ENCODE results near the gene SUSD1.
"Not testable (repeated sequence)": the region's sequence is repeated elsewhere in the genome, so short reads cannot be mapped to it uniquely, and the experiment has no call there.

Gene SUSD1

DNA sequence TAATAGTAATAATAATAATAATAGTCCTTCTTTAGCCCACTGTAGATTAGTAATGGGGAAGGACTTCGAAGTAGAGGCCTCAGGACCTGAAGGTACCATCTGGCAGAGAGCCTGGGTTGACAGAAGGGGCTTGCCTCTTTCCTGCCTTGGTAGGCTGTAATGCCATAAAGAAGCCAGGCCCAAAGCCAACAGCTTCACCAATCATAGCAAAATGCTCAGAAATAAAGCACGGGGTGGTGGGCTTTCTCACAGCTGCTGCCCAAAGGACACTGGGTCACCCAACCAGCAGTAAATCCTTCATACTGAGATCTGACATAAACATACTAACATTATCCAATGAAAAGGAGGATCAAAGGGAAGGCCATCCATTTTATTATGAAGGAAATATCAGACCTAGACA is 70.7 kb downstream of the SUSD1 start:
- H3K4me3 ChIP-seq (ENCODE audit: low read depth, low read length), result no peak overlapping the region

- no peak overlapping the region for H3K4me3 ChIP-seq (ENCODE audit: low read depth, low read length)
Observed at GRCh38 chr9:112103405-112103804, 71.7 kb downstream of the SUSD1 start.

- H3K4me3 ChIP-seq (ENCODE audit: low read depth, low read length), result no peak overlapping the region
Observed at GRCh38 chr9:112097712-112098688, 77.1 kb downstream of the SUSD1 start.

- H3K4me3 ChIP-seq (ENCODE audit: low read depth, low read length), result no peak overlapping the region
Observed at GRCh38 chr9:112094948-112095681, 80.0 kb downstream of the SUSD1 start.

- no peak overlapping the region for H3K4me3 ChIP-seq (ENCODE audit: low read depth, low read length)
Observed at GRCh38 chr9:112094241-112094640, 80.9 kb downstream of the SUSD1 start.

DNA sequence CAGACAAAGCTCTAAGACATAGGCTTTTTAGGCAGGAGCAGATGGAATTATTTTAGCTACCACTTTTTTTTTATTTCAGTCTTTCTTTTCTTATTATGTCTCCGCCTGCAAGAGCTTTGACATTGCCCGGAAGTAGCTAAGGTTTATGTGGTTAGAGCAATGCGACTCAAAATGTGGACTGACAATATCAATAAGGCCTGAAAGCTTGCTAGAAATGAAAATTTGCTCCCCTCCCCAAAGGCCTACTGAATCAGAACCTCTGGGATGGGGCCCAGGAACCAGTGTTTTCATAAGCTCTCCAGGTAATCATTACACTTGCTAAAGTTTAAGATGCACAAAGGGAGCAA is 81.3 kb downstream of the SUSD1 start:
- H3K4me3 ChIP-seq (ENCODE audit: low read depth, low read length), result no peak overlapping the region

DNA sequence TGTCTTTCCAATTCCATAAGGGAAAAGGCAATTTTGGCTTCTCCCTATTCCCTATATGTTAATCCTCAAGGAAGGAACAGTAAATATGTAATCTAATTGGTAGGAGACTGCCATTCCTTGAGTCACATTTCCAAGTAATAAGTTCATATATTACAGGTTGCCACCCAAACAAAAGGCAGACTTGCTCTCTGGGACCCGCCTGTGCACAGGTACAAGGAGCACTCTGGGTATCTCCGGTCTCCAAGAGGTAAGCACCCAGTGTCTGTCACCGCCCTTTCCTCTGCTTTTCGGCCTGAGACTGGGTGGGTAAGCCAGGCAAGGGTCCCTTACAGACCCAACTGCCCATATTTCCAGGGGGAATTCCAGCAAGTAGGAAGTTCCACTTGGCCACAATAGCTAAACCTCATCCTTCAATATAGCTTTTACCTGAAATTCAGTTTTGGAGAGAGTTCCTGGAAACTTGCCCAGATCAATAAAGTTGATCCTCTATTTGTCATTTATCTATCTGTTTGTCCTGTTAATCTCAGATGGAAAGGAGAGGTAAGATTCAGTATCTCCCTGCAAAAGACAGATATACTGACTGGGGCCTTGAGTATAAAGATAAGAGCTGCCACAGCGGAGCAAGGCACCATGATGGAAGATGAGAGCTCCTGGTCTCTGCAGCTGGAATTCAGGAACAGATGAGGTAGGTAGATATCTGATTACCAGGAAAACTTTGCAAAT is 81.8 kb downstream of the SUSD1 start:
- H3K4me3 ChIP-seq (ENCODE audit: low read depth, low read length), result no peak overlapping the region

GRCh38 chr9:112091810-112092209 is 83.3 kb downstream of the SUSD1 start:
- no peak overlapping the region for H3K4me3 ChIP-seq (ENCODE audit: low read depth, low read length)

DNA sequence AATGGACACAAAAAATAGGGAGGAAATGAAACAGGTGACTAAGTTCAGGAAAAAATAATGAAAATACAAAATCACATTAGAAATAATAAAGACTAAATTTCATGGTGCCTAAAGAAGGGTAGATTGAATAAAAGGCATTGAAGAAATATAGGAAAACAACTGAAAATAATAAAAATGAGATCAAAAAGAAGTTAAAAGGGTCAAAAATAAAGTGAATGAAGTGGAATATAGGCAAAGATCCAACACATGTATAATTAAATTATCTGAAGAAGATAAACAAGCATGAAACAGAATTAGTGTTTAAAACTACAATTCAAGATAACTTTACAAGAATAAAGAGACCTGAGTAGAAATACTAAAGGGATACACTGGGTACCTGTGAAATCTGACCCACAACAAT is 87.6 kb downstream of the SUSD1 start:
- no peak overlapping the region for H3K4me3 ChIP-seq (ENCODE audit: low read depth, low read length)

DNA sequence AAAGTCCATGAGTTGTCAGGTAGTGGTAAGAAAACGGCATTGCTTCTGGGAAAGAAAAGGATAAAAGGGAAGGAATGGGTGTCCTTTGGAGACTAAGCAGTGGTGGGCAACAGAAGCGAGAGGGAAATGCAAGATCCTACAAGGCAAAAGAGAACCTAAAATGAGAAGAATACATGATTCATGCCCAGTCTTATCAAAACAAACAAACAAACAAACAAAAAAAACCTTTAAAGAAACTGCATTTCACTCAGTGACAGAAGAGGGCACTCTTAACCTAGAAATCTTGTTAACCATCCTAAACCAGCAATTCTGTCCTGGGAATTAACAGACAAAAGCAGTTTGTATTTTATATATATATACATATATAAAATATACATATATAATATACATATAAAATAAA is 88.5 kb downstream of the SUSD1 start:
- H3K4me3 ChIP-seq (ENCODE audit: low read depth, low read length), result no peak overlapping the region

DNA sequence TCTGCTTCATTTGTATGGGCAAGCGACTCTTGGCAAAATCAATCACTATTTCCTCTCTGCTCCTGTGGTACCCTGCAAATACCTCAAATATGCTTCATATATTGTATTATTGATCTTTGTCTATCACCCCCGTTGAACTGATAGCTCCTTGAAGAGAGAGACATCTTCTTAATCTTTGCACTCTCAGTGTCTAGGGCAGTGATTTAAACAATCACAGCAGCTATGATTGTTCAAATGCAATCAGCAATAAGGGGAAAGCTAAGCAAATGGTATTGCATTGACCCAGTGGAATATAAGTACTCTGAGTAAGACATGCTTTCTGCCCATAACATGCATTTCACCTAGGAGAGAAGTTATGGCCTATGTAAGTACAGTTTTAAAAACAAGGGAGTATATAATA is 90.2 kb downstream of the SUSD1 start:
- no peak overlapping the region for H3K4me3 ChIP-seq (ENCODE audit: low read depth, low read length)

- H3K4me3 ChIP-seq (ENCODE audit: low read depth, low read length), result no peak overlapping the region
Observed at GRCh38 chr9:112084334-112084733, 90.8 kb downstream of the SUSD1 start.

GRCh38 chr9:112081918-112082729 is 93.0 kb downstream of the SUSD1 start:
- H3K4me3 ChIP-seq (ENCODE audit: low read depth, low read length), result no peak overlapping the region

GRCh38 chr9:112080831-112081542 is 94.1 kb downstream of the SUSD1 start:
- H3K4me3 ChIP-seq (ENCODE audit: low read depth, low read length), result no peak overlapping the region

DNA sequence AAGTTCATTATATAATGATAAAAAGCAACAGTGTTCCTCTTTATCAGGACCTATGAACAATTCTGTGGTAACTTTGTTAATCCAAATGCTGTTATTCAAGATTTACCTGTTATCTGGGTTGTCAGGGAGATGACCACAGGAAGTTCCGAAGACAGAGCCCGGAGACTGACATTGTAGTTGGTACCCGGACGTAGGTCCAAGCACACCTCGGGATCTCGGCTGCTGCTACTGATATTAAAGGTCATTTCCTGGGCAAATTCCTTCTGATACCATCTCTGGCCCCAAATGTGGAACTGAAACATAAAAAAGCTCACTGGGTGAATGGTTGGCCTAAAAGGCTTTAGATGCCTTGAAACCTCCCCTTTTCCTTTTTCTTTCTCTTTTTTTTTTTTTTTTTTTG is 96.7 kb downstream of the SUSD1 start:
- no peak overlapping the region for H3K4me3 ChIP-seq (ENCODE audit: low read depth, low read length)

GRCh38 chr9:112076814-112077213 is 98.3 kb downstream of the SUSD1 start:
- no peak overlapping the region for H3K4me3 ChIP-seq (ENCODE audit: low read depth, low read length)

DNA sequence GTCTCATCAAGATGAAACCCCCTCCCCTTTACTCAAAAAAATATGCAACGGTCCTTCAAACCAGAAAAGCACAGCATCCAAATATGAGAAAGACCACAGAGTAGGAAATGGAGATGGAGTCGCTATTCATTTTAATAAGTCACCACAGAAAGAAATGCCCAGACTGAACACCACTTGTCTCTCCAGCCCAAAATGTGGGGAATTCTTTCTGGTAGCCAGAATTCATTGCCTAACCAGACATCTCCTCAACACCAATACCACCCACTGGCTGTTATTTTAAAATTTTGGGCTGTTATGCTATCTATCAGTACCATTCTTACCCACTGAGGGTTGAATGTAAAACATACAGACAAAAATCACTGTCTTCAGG is 100.1 kb downstream of the SUSD1 start:
- no peak overlapping the region for H3K4me3 ChIP-seq (ENCODE audit: low read depth, low read length)

DNA sequence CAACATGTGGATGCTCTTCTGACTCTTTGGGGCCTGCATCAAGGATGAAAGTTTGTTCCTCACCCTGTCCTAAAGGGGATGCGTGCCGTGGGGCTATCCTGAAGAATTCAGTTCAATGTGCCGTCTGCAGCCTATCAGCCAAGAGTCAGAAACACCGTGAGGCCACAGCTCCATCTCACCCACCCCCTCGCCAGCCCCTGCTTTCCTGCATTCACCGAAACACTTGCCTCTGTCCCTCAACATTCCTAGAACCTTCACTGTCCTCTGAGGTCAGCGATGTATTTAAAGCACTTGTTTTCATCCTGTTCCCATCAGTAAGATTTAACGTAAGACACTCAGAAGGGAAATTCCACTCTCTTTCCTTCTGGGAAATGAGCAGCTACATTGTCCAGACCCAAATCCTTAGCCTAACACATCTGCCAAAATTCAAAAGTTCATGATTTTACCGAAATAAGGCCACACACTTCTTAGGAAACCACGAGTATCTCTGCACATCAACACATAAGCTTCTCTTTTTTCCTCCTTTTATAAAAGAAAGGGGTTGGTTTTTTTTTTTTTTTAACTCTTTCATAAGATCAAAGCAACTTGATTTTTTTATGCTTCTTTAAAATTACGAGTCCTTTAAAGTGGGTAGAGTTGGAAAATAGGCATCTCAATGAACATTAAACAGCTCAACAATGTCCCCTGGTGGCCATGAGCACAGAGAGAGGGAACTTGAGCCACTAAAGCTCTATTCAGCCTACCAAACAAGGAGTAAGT is 100.7 kb downstream of the SUSD1 start:
- no peak overlapping the region for H3K4me3 ChIP-seq (ENCODE audit: low read depth, low read length)

- not testable (repeated sequence) for H3K4me3 ChIP-seq (ENCODE audit: low read depth, low read length)
Observed at GRCh38 chr9:112073639-112074173, 101.4 kb downstream of the SUSD1 start.

Measured in iPS-11a (cell line).